ENCODE data around the gene TUBGCP3. TPM values are rescaled to one million over a fixed set of nuclear protein-coding genes. Genes with fewer than 3 reads are reported as not detected.

TUBGCP3 gene
- total RNA-seq, 3 donors from 2014 or later (not counting 1 experiment from before 2014, with no cell fraction given), result 43.0 to 57.9 (median 53.6) TPM

GRCh38 chr13:112569821-112570220 is 18.1 kb downstream of the TUBGCP3 start:
- H3K4me3 Mint-ChIP-seq, result no peak overlapping the region
- H3K27ac Mint-ChIP-seq, result peak overlapping the region in 1 of 2 donors; percentile 12
- 97% methylated on average over 7 of the region's 7 CpGs for WGBS (ENCODE audit: insufficient coverage)
- TF ChIP-seq, protein P1, sequence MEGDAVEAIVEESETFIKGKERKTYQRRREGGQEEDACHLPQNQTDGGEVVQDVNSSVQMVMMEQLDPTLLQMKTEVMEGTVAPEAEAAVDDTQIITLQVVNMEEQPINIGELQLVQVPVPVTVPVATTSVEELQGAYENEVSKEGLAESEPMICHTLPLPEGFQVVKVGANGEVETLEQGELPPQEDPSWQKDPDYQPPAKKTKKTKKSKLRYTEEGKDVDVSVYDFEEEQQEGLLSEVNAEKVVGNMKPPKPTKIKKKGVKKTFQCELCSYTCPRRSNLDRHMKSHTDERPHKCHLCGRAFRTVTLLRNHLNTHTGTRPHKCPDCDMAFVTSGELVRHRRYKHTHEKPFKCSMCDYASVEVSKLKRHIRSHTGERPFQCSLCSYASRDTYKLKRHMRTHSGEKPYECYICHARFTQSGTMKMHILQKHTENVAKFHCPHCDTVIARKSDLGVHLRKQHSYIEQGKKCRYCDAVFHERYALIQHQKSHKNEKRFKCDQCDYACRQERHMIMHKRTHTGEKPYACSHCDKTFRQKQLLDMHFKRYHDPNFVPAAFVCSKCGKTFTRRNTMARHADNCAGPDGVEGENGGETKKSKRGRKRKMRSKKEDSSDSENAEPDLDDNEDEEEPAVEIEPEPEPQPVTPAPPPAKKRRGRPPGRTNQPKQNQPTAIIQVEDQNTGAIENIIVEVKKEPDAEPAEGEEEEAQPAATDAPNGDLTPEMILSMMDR (IDR thresholded peaks at IDR 0.05), result no peak
- Histone ChIP-seq H3K36me3 (ENCODE audit: control insufficient read depth, insufficient read depth, low read length) (peaks cover 25% of the 10 kb centered on the region), H3K9me3 (ENCODE audit: control insufficient read depth, insufficient read depth, low read length) (no peaks in the 10 kb centered on the region), H3K27me3 (ENCODE audit: control insufficient read depth, insufficient read depth, low read length) (no peaks in the 10 kb centered on the region), H3K27ac (ENCODE audit: low read length) (no peak overlapping the region), H3K4me1 (ENCODE audit: control insufficient read depth, insufficient read depth, low read length) (peaks cover 5% of the 10 kb centered on the region), H3K4me3 (ENCODE audit: low read length) (no peak overlapping the region)
- intact Hi-C loops (cut with micrococcal nuclease), result no loop called here
- no peak for ATAC-seq
- H3K4me1 Mint-ChIP-seq, result peaks cover 38 to 43% of the 10 kb centered on the region in 2 donors
- no peak for DNase-seq
- no peaks in the 10 kb centered on the region for H3K27me3 Mint-ChIP-seq (ENCODE audit: low read depth in 2 of 2)
- H3K9me3 Mint-ChIP-seq, result no peaks in the 10 kb centered on the region
- no peaks in the 10 kb centered on the region for H3K36me3 Mint-ChIP-seq

- Histone ChIP-seq H3K36me3 (ENCODE audit: control insufficient read depth, insufficient read depth, low read length) (peaks cover 38% of the 10 kb centered on the region), H3K4me1 (ENCODE audit: control insufficient read depth, insufficient read depth, low read length) (no peaks in the 10 kb centered on the region), H3K4me3 (ENCODE audit: low read length) (no peak overlapping the region), H3K27me3 (ENCODE audit: control insufficient read depth, insufficient read depth, low read length) (no peaks in the 10 kb centered on the region), H3K27ac (ENCODE audit: low read length) (no peak overlapping the region), H3K9me3 (ENCODE audit: control insufficient read depth, insufficient read depth, low read length) (no peaks in the 10 kb centered on the region)
- ATAC-seq (no peak), DNase-seq (no peak)
- no peaks in the 10 kb centered on the region for H3K9me3 Mint-ChIP-seq
- no peak overlapping the region for H3K27ac Mint-ChIP-seq
- H3K4me3 Mint-ChIP-seq, result no peak overlapping the region
- WGBS (ENCODE audit: insufficient coverage), result 92% methylated on average over 5 of the region's 5 CpGs
- peaks cover 24 to 26% of the 10 kb centered on the region in 2 donors for H3K4me1 Mint-ChIP-seq
- no peaks in the 10 kb centered on the region for H3K36me3 Mint-ChIP-seq
- intact Hi-C loops (cut with micrococcal nuclease), result no loop called here
- TF ChIP-seq, protein P1 (IDR thresholded peaks at IDR 0.05), result no peak
- no peaks in the 10 kb centered on the region for H3K27me3 Mint-ChIP-seq (ENCODE audit: low read depth in 2 of 2)
Observed at GRCh38 chr13:112567161-112567862, 20.6 kb downstream of the TUBGCP3 start.

DNA sequence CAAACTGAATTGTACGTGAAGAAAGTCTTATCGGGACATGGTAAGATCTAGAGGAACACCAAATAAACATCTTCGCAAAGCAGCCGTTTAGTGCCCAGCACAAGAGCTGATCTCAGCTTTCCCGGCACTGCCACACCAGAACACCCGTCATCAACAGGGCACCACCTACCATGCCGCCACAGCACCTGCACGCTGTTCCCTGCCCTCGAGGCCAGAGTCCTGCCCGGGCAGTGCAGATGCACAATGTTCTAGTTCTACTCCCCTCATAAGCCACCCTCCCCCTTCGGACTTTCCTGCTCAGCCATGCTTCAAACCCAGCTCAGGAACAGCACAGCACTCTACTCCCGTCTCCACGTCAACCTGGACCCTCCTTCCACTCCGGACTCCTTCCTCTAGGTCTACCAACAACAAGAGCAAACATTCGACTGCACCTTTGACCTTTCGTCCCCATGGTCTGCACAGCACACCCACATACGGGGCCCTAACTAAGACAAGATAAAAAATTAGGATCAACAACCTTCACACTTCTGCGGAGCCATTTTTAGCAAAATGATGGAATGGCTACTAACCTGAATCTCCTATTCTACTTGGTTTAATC is 25.1 kb downstream of the TUBGCP3 start:
- Histone ChIP-seq H3K4me1 (ENCODE audit: control insufficient read depth, insufficient read depth, low read length) (no peaks in the 10 kb centered on the region), H3K4me3 (ENCODE audit: low read length) (no peak overlapping the region), H3K9me3 (ENCODE audit: control insufficient read depth, insufficient read depth, low read length) (no peaks in the 10 kb centered on the region), H3K27ac (ENCODE audit: low read length) (no peak overlapping the region), H3K27me3 (ENCODE audit: control insufficient read depth, insufficient read depth, low read length) (no peaks in the 10 kb centered on the region), H3K36me3 (ENCODE audit: control insufficient read depth, insufficient read depth, low read length) (peaks cover 44% of the 10 kb centered on the region)
- intact Hi-C loops (cut with micrococcal nuclease), result no loop called here
- WGBS (ENCODE audit: insufficient coverage), result 96% methylated on average over 18 of the region's 18 CpGs
- H3K4me1 Mint-ChIP-seq, result peaks cover 21 to 24% of the 10 kb centered on the region in 2 donors
- ATAC-seq (no peak), DNase-seq (no peak)
- H3K27me3 Mint-ChIP-seq (ENCODE audit: low read depth in 2 of 2), result no peaks in the 10 kb centered on the region
- TF ChIP-seq, protein P1 (IDR thresholded peaks at IDR 0.05), result no peak
- H3K36me3 Mint-ChIP-seq, result no peaks in the 10 kb centered on the region
- no peak overlapping the region for H3K27ac Mint-ChIP-seq
- H3K9me3 Mint-ChIP-seq, result no peaks in the 10 kb centered on the region
- H3K4me3 Mint-ChIP-seq, result no peak overlapping the region
